H7 (cell line): ENCODE data around the gene AP3S2. TPM values are rescaled to one million over a fixed set of nuclear protein-coding genes. Genes with fewer than 3 reads are reported as not detected.

Source experiments
- DNase-seq: peaks from one replicate; pipeline ENCODE4 v3.0.0; 2012
- H3K27me3 ChIP-seq: 2 replicates; pipeline ENCODE4 v1.6.0; 2011; ENCODE audit warnings: mild to moderate bottlenecking, low read length; ENCODE audit not compliant: control insufficient read depth, insufficient read depth
- H3K36me3 ChIP-seq: replicated peaks from 2 replicates; pipeline ENCODE4 v1.5.1; 2011; ENCODE audit warnings: low read length; ENCODE audit not compliant: control insufficient read depth, insufficient read depth
- H3K4me3 ChIP-seq: 2 replicates; pipeline ENCODE4 v1.5.1; 2011; ENCODE audit warnings: low read depth, mild to moderate bottlenecking, control low read depth, low read length, moderate library complexity; ENCODE audit not compliant: insufficient read depth
- total RNA-seq: library from RNA; depleted of rRNA; stranded (reverse); fragments of >200 nt; shearing (Covaris generic); gene quantifications from 2 replicates; pipeline ENCODE4 v1.2.3, GENCODE V29; 2014

The AP3S2 gene
- total RNA-seq, 1 experiment from 2014 or later = 39.6 TPM

DNA sequence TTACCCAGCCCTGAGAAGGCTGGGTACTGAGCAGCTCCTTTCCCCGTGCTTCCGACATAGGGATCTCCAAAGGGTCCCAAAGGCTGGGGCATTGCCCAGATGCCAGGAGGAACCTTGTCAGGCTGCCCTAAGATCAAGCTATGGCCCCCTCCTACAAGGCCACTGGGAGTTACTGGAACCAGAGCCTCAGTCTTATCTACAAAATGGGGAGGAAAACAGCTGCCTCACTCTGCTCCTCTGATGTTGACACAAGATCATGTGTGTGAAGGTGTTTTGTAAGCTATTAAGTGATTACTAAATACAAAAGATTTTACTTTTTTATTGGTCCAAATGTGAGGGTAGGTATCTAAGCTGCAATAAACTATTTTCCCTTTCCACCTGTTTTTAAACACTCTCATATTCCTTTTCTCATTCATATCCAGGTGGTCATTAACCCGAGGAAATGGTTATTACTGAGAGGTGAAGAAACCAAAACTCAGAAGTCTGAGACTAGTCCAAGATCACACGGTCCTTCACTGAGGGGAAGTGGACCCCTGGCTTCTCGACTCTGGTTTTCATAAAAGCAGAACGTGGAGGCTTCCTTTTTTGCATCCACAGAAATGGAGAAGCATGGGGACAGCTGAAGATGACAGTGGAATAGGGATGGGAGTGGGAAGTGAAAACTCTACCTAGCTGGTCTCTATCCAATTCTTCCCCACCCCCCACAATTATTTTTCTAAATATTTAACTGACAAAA, 17.3 kb upstream of the AP3S2 start:
- Histone ChIP-seq H3K4me3 (no peak overlapping the region), H3K27me3 (peaks cover 9% of the 10 kb centered on the region; the same call in 1 of the 2 replicates), H3K36me3 (no peaks in the 10 kb centered on the region)
- DNase-seq = no peak

DNA sequence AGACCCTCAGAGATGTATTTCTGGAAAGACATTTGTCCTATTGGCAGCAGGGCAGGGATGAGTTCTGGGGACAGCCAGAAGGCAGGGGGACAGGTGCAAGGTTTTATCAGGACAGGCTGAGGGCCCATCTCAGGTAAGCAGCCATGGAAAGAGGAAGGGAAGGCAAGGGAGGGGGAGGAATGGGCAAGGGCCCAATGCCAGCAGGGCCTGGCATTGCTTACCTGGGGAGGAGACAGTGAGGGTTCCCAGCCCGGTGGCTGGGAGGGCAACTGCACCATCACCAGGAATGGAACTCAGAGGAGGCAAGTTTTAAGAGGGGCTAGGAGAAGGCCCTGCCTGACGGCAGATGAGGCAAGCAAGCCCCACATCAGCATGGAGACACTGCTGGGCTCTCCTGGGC, 15.8 kb upstream of the AP3S2 start:
- H3K36me3 ChIP-seq = no peaks in the 10 kb centered on the region
- peaks cover 9% of the 10 kb centered on the region; the same call in 1 of the 2 replicates for H3K27me3 ChIP-seq
- DNase-seq = no peak
- no peak overlapping the region for H3K4me3 ChIP-seq

DNA sequence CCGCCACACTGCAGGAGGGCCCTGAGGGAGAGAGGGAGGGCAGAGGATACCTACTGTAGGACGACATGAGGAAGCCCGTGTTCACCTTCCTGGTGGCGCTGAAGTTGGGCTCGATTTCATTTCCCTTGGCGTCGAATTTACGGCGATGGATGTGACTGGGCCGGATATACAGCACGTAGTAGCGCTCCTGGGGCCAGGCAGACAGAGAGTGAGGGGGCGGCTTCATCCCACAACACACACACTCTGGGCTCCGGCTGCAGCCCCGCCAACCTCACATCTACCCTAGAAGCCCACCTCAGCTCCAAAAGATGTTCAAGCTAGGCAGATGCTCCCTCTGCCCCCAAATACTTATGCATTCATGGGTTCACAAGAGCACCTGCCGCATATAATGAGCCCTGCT, 14.4 kb upstream of the AP3S2 start:
- peak; percentile 46 for DNase-seq
- Histone ChIP-seq H3K36me3 (no peaks in the 10 kb centered on the region), H3K27me3 (peaks cover 7% of the 10 kb centered on the region; the same call in 1 of the 2 replicates), H3K4me3 (no peak overlapping the region)

DNA sequence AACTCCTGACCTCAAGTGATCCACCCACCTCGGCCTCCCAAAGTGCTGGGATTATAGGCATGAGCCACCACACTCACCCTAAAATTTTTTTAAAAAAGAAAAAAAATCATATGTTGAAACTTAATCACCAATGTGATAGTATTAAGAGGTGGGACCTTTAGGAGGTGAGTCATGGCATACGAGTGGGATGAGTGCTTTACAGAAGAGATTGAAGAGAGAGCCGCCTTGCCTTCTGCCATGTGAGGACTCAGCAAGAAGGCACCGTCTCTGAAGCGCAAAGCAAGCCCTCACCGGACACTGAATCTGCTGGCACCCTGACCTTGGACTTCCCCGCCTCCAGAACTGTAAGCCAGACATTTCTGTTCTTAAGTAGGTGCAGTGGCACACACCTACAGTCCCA, 13.5 kb upstream of the AP3S2 start:
- no peak for DNase-seq
- Histone ChIP-seq H3K36me3 (no peaks in the 10 kb centered on the region), H3K27me3 (peaks cover 2% of the 10 kb centered on the region; the same call in 1 of the 2 replicates), H3K4me3 (no peak overlapping the region)

DNA sequence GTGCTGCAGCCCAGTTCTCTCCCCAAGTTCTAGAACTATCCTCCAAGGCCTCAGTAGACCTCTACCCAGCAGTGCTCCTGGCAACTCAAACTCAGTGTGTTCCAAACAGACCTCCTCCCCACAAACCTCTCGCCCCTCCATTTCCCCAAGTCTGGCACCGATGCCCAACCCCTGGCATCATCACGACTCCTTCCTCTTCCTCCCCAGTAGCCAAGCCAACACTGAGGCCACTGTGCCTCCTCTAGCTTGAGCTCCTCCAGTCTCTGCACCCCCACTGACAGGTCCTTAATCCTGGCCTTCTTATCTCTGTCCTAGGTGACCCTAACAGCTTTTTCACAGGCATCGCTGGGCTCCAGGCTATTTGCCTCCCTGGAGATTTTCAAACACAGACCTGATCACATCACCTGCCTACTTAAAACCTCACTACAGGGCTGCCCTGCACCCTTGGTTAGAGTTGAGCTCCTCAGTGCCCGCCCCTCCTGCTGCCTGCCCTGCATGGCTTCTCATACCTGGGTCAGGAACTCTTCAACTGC, 12.1 kb upstream of the AP3S2 start:
- Histone ChIP-seq H3K27me3 (no peaks in the 10 kb centered on the region), H3K36me3 (no peaks in the 10 kb centered on the region), H3K4me3 (no peak overlapping the region)
- DNase-seq = no peak

DNA sequence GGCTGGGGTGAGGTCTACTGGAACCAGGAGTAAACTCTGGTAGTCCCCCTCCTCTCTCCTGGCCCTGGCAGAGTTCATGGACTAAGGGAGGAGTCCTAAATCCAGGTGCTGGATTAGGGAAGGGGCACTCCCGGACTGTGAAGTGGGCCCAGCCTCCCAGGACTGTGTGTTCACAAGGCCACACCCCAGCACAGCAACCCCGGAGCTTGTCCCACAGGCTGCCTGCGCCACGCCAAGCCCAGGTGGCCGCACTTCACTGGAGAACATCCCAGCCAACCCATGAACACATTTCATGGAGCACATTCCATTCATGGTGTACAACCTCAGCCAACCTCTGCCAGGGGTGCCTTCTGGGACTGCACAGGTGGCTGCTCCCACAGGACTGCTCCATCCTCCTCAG, 10.7 kb upstream of the AP3S2 start:
- H3K4me3 ChIP-seq = no peak overlapping the region
- no peak for DNase-seq
- H3K36me3 ChIP-seq = no peaks in the 10 kb centered on the region
- H3K27me3 ChIP-seq = no peaks in the 10 kb centered on the region

DNA sequence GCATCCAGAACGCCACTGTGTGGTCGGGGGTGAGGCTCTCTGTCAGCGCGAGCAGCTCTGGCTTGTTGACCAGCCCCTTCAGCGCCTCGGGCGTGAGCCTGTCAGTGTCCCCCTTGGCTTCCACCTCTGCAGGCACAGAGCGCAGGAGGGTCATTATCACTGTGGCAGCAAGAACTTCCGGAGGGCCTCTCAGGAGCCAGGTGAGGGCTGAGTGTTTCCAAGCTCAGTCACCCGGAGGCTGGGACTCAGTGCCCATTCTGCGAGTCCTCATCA, 10.0 kb upstream of the AP3S2 start:
- H3K36me3 ChIP-seq = no peaks in the 10 kb centered on the region
- no peaks in the 10 kb centered on the region for H3K27me3 ChIP-seq
- no peak for DNase-seq
- no peak overlapping the region for H3K4me3 ChIP-seq

DNA sequence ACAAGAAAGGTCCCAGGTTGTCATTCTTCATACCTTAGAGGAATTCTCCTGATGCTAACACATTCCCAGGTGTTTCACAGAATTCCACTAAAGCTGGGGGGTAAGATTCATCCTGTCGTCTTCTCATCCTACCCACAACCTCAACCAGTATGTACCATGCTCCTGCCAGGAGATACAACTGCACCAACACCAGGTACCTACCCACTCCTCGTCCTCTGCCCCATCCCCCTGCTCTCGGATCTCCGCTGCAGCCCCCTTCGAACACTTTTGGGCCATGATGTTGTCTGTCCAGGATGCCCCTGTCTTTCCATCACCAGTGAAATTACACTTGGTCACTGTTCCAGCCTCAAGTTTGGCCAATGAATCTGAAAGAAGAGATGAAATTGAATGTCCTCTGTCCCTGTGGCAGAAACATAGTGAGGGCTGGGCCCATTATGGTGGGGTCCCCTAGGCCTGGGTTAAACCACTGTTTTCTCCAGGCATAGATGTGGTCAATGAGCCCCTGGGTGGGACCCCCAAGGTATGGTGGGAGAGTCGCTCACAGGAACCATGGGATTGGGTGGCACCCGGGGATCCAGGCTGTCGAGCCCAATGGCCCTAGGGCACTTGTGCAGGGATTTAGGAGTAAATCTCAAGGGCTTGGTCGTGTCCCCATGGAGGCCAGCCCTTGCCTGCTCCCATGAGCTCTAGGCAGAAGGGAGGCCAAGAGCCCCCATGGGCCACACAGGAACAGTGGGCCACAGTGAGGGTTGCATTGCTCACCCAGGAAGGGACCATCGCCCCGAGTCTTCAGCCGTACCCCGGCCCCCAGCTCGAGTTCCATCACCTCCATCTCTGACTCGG, 9.4 kb upstream of the AP3S2 start:
- no peak for DNase-seq
- Histone ChIP-seq H3K36me3 (no peaks in the 10 kb centered on the region), H3K27me3 (no peaks in the 10 kb centered on the region), H3K4me3 (no peak overlapping the region)

DNA sequence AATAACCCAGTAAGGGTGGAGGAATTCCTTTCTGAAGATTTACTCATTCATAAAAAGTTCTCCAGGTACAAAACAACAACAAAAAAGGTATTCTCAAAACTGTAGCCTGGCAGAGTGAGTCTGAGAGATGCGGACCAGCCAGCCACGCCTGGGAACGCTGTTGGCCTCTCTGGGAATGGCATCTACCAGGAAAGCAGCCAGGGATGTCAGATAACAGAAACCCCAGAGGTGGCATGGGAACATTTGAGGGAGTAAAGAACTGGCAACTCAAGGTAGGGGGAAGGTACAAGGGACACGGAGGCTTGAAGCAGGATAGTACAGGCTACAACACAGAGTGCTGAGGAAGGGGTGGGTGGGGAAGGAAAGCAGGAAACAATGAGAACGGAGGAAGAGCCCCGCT, 7.1 kb upstream of the AP3S2 start:
- Histone ChIP-seq H3K36me3 (no peaks in the 10 kb centered on the region), H3K4me3 (no peak overlapping the region), H3K27me3 (no peaks in the 10 kb centered on the region)
- DNase-seq = no peak

DNA sequence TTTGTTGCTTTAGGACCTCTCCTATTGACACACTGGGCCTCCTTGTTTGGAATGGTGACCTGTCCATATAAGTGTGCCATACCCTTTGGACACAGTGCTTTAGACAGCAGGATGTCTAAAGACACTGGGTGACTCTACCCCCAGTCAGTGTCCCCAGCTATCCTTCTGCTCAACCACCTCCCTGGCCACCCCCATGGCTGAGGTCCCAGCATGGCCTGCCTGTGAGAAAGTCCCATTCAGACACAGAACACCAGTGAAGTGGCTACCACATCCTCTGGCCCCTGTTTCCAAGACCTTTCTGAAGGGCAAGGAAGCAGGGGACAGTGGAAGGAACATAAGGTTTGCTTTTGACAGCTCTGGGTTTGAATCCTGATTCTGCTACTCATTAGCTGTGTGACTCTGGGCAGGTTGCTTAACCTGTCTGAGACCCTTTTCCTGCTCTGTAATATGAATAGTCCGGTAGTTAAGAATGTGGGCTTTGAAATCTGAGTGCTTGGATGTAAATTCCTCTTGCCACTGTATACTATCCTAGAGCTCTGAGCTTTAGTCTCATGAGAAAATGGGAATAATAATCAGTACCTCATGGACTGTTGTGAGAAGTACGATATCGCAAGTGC, 6.3 kb upstream of the AP3S2 start:
- no peaks in the 10 kb centered on the region for H3K36me3 ChIP-seq
- no peaks in the 10 kb centered on the region for H3K27me3 ChIP-seq
- H3K4me3 ChIP-seq = no peak overlapping the region
- no peak for DNase-seq

DNA sequence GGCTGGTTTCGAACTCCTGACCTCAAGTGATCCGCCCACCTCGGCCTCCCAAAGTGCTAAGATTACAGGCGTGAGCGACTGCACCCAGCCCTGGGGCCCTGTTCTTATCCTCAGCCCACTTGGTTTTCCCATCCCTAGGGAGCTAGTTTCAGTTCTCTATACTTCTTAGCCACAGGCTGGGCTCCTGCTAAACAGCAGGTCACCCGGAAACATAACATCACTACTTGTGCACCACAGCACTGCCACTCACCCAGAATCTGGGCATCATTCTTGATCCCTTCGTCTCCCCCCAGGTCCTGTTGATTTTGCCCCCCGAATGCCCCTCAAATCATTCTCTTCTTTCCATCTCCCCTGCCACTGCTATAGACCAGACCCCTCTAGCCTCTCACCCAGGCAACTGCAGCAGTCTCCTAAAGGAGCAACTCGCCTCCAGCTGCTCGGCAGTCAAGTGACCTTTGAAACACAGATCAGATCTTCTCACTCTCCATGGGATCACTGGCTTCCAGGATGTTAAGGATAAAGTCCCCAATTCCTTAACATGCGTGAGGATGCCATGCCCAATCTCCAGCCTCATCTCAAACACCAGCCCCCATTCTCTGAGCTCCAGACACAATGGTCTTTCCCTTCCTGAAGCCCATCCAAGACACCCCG, 5.6 kb upstream of the AP3S2 start:
- Histone ChIP-seq H3K27me3 (no peaks in the 10 kb centered on the region), H3K4me3 (no peak overlapping the region), H3K36me3 (no peaks in the 10 kb centered on the region)
- DNase-seq = no peak

DNA sequence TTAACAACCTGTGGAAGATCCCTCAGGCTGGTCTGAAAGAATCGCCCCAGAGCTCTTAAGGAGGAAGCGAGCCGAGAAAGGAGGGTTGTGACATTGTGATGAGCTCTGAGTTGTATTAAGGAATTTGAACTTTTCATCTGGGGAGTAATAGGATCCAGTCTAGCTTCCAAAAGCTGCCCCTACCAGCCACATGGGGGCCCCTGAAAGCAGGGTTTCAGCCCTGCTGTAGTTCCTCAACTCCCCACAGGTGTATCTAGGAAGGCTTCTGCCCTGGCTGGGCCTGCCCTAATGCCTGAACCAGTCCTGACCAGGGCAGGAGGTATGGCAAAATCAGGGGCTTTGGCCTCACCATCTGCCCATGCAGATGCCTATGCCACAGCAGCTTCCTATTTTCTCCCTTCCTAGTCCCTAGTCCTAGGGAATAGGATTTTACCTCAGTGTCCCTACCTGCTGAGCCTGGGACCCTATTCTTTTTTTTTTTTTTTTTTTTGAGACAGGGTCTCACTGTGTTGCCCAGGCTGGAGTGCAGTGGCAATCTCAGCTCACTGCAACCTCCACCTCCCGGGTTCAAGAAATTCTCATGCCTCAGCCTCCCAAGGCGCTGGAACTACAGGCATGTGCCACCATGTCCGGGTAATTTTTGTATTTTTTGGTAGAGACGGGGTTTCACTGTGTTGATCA, 5.0 kb upstream of the AP3S2 start:
- Histone ChIP-seq H3K4me3 (no peak overlapping the region), H3K36me3 (no peaks in the 10 kb centered on the region), H3K27me3 (no peaks in the 10 kb centered on the region)
- DNase-seq = peak; percentile 88

DNA sequence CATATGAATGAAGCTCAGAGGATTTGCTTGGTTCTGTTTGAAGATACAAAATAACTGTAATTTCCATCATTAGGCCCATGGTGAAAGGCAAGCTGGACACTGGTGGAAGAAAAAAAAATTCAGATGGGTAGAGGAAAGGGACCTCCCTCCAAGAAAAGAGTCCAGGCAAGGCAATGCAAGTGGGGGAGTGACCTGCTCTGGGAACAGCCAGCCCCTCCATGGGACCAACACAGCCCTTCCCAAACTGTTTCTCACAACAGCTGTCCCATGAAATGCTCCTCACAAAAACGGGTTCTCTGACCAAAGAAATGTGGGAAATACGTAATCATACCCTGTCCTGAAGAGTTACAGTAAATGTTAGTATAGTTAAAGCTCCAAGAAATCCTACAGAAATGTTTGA, 4.4 kb upstream of the AP3S2 start:
- H3K27me3 ChIP-seq = no peaks in the 10 kb centered on the region
- no peak for DNase-seq
- no peak overlapping the region for H3K4me3 ChIP-seq
- H3K36me3 ChIP-seq = no peaks in the 10 kb centered on the region

DNA sequence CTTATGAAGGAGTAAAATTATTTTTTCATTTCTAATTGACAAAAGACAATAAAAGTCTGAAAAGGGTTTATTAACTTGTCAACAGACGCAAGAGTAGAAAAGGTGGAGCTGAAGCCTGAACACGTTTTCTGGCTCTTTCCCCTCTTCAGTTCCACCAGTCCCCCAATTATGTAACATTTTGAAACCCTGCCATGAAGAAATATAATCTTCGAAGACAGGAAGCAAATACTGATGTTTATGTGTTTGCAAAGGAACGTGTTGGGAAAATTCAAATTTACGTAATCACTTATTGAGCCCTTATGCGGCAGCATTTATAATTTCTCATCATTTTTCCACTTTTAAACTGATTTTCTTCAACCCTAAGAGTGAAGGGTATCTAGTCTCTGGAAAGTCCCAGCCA, 767 bp downstream of the AP3S2 start:
- peak overlapping the region; percentile 92 for H3K4me3 ChIP-seq
- H3K36me3 ChIP-seq = peaks cover 6% of the 10 kb centered on the region
- no peaks in the 10 kb centered on the region for H3K27me3 ChIP-seq
- DNase-seq = no peak
